HG02763 (cell line): ENCODE data around the gene TRIM13.

ENCODE experiments used
- ATAC-seq: cut with Tn5 transposase; IDR thresholded peaks from one replicate; pipeline ENCODE4 v1.9.1; 2021; ENCODE audit warnings: mild to moderate bottlenecking, moderate library complexity; ENCODE audit not compliant: unreplicated experiment

TRIM13 gene

DNA sequence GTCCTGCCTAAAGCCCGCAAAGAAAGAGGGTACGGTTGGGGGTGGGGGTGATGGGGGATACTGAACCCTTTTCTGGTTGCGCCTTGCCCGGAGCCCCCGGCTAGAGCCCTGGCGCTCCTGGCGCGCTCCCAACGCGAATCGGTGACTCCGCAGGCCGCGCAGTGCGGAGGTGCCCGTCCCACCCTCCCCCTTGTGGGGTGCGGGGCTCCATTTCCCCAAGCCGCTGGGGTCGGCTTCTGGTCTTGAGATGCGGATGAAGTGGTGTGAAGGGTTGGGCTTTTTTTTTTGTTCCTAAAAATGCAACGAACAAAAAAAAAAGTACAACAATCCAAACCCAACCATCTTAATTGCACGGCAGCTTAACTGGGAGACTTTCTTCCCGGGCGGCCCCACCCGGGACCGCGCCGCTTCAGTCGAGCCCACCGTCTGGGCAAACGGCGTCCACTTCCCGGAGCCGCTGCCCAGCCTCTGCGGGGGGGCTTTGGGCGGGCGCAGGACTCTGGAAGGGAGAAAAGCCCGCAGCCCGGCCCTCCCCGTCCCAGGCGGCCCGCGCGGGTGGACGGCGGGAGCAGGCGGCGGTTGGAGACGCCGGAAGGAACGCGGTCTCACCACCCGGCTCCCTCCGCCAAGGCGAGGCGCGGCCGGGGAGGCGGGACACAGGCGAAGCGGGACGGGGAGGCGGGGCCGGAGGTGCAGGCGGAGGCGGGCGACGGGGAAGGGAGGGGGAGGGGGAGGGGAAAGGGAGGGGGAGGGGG lies 504 bp upstream of the TRIM13 start:
- ATAC-seq, result peak; percentile 55

GRCh38 chr13:49997955-49998354 lies 1.1 kb downstream of the TRIM13 start:
- no peak for ATAC-seq

DNA sequence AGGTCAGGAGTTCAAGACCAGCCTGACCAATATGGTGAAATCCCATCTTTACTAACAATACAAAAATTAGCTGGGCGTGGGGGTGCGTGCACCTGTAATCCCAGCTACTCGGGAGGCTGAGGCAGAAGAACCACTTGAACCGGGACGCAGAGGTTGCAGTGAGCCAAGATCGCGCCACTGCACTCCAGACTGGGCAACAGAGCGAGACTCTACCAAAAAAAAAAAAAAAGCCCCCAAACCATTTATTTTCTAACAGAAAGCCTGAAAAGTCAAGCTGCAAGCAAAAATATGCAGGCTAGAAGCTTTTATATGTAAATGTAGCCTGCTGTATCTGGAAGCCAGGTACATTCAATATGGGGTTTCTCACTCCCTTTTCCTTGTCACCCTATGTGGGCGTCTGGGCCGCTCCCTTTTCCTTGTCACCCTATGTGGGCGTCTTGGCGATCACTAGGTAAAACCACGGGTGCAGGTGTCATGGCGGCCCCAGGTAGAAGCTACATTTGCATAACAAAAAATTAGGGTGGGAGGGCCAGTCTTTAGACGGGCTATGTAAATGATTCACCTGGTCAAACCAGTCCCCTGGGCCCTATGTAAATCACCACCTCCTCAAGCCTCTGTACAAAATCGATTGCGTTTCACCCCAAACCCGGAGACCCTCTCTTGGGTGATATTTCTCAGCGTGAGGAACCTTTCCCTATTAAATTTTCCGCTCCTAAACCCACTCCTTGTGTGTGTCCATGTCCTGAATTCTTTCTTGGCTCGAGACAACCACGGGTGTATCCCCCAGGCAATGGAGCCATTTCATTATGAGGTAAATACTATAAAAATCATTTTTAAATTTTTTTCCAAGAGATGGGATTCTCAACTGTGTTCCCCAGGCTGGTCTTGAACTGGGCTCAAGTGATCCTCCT lies 2.1 kb downstream of the TRIM13 start:
- ATAC-seq, result no peak

GRCh38 chr13:50001287-50001686 lies 4.4 kb downstream of the TRIM13 start:
- no peak for ATAC-seq

DNA sequence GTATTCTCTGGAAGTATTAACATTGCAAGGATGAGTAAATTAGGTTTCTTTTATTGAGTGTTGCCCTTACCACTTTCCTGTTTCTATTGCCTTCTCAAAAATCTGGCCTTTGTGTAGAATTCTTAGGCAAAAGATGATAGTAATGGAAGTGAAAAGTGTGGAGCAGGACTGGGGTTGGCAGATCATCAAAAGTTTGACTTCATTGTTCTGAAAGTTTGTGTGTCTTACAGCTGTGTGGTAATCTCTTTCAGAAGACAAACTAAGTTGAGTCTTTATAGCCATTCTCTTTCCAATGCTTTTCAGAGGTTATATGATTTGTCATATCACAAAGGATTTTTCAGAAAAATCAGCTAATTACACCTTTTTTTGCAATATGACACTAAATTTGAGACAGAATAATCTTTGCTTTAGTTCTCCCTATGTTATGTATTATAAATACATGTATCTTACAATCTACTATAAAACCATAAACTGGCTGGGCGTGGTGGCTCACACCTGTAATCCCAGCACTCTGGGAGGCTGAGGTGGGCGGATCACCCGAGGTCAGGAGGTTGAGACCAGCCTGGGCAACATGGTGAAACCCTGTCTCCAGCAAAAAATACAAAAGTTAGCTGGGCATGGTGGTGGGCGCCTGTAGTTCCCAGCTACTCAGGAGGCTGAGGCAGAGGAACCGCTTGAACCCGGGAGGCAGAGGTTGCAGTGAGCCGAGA lies 9.7 kb downstream of the TRIM13 start:
- no peak for ATAC-seq

- no peak for ATAC-seq
These were observed 14.6 kb downstream of the TRIM13 start for GRCh38 chr13:50011461-50011860.

DNA sequence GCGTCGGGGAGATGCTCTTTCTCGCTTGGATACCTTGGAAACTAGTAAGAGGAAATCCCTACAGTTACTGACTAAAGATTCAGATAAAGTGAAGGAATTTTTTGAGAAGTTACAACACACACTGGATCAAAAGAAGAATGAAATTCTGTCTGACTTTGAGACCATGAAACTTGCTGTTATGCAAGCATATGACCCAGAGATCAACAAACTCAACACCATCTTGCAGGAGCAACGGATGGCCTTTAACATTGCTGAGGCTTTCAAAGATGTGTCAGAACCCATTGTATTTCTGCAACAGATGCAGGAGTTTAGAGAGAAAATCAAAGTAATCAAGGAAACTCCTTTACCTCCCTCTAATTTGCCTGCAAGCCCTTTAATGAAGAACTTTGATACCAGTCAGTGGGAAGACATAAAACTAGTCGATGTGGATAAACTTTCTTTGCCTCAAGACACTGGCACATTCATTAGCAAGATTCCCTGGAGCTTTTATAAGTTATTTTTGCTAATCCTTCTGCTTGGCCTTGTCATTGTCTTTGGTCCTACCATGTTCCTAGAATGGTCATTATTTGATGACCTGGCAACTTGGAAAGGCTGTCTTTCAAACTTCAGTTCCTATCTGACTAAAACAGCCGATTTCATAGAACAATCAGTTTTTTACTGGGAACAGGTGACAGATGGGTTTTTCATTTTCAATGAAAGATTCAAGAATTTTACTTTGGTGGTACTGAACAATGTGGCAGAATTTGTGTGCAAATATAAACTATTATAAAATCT lies 15.7 kb downstream of the TRIM13 start:
- ATAC-seq, result no peak

DNA sequence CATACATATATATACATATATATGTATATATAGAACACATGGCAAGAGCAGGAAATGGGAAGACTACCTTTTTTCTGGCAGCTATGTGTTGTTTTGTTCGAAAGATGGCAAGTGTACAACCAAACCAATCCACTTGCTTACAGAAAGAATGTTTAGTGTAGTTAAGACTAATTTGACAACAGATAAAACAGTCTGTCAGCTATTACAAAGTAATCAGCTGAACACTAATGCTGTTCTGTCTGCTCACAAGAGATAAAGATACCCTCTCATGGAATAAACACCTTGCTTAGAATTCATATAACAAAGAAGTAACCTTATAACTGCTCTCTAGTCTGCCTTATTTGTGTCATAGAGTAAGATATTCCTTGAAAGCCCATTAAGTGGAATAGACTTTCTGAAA lies 17.5 kb downstream of the TRIM13 start:
- ATAC-seq, result no peak

- ATAC-seq, result no peak
These were observed 18.4 kb downstream of the TRIM13 start, which contains the start of gene KCNRG for GRCh38 chr13:50015258-50015657. Gene KCNRG, plus strand, starts transcription at chr13:50015444. Its CDS starts 50 bp downstream, at chr13:50015494.

- no peak for ATAC-seq
These were observed 18.9 kb downstream of the TRIM13 start for GRCh38 chr13:50015750-50016149.

- ATAC-seq, result no peak
These were observed 19.6 kb downstream of the TRIM13 start for GRCh38 chr13:50016444-50016843.

DNA sequence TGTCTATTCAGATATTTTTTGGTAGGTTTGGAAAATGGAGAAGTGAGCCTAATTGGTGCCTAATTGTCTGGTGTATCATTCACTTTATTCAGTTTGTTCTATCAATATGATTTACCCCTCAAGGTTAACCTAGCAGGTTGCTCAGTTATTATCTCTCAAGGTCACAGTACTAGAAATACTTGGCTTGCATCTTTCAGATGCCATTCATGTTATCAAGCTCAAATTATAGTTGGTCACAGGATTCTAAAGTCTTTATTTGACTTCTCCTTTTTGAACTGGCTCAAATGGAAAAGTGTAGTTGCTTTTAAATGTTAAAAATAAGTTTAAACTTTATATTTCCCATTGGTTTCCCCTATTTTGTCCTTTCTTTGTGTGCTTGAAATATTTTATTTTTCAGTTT lies 21.0 kb downstream of the TRIM13 start:
- no peak for ATAC-seq

- ATAC-seq, result no peak
These were observed 28.6 kb downstream of the TRIM13 start for GRCh38 chr13:50025436-50025835.

GRCh38 chr13:50026788-50027473 lies 30.1 kb downstream of the TRIM13 start:
- peak; percentile 98 for ATAC-seq

- no peak for ATAC-seq
These were observed 33.5 kb downstream of the TRIM13 start for GRCh38 chr13:50030315-50030714.

GRCh38 chr13:50033725-50034124 lies 36.9 kb downstream of the TRIM13 start:
- no peak for ATAC-seq

DNA sequence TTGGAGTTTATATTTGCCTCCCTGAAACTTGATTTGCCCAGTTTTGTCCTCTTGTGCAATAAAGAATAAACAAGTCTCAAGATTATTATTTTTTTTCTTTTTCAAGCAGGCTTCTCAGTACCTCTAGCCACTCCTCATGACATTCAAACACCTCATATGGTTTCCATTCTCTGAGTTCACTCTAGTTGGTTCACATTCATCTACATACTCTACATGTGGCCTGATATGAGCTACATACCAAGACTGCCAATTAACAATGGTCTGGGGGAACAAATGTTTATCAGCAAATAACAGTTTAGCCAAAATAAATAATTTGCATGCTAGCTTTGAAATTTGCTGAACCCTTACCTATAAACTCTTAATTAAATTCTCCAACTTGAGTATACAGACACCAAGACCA lies 40.9 kb downstream of the TRIM13 start:
- ATAC-seq, result no peak

GRCh38 chr13:50038266-50038665 lies 41.4 kb downstream of the TRIM13 start:
- no peak for ATAC-seq

- no peak for ATAC-seq
These were observed 55.6 kb downstream of the TRIM13 start for GRCh38 chr13:50052478-50052877.

DNA sequence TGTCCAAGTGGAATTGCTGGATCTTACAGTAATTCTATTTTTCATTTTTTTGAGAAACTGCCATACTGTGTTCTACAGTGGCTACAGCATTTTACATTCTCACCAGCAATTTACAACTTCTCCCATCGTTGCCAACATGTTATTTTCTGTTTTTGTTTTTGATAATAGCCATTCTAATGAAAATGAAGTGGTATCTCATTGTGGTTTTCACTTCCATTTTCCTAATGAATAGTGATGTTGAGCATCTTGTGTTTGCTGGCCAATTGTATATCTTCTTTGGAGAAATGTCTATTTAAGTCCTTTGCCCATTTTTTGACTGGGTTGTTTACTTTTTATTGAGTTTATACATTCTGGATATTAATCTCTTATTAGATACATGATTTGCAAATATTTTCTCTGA lies 57.0 kb downstream of the TRIM13 start:
- ATAC-seq, result no peak
